DND-41 (cell line): Measurements from ENCODE around the gene STT3A.

Experiments used
- ATAC-seq: fragments of 200-7000 bp; cut with Tn5 transposase; 3 replicates; pipeline ENCODE4 v1.9.1; 2021; ENCODE audit warnings: low read depth; ENCODE audit not compliant: insufficient read depth
- DNase-seq: peaks from one replicate; pipeline ENCODE4 v3.0.0-alpha.2; 2020
- H2AFZ ChIP-seq: 2 replicates; pipeline ENCODE4 v1.6.0; 2012; ENCODE audit warnings: low read depth, low read length
- H3K27ac ChIP-seq: 2 replicates; pipeline ENCODE4 v1.5.1; 2012; ENCODE audit warnings: low read length, inconsistent platforms
- H3K27me3 ChIP-seq: fragments of 200-600 bp; sonication (generic); 2 replicates; pipeline ENCODE4 v1.6.0; 2012; ENCODE audit warnings: low read length, mild to moderate bottlenecking, inconsistent platforms; ENCODE audit not compliant: insufficient read depth, poor library complexity
- H3K36me3 ChIP-seq: 2 replicates; pipeline ENCODE4 v1.5.1; 2012; ENCODE audit warnings: low read length, inconsistent platforms; ENCODE audit not compliant: insufficient read depth
- H3K4me1 ChIP-seq: 2 replicates; pipeline ENCODE4 v1.5.1; 2012; ENCODE audit warnings: mild to moderate bottlenecking, low read length; ENCODE audit not compliant: insufficient read depth
- H3K4me2 ChIP-seq: 2 replicates; pipeline ENCODE4 v1.6.0; 2012; ENCODE audit warnings: mild to moderate bottlenecking, moderate library complexity, low read length, inconsistent platforms; ENCODE audit not compliant: insufficient read depth
- H3K4me3 ChIP-seq, 2 experiments: fragments of 200-600 bp in 1 of 2; shearing (Covaris generic) in 1 of 2; 2 replicates each; pipeline ENCODE4 v1.5.1; 2012 to 2016; ENCODE audit warnings: inconsistent platforms in 2 of 2, low read length in 2 of 2, mild to moderate bottlenecking in 2 of 2, low read depth in 1 of 2, moderate library complexity in 1 of 2
- H3K79me2 ChIP-seq: 2 replicates; pipeline ENCODE4 v1.6.0; 2012; ENCODE audit warnings: low read length, inconsistent platforms; ENCODE audit not compliant: insufficient read depth
- H3K9ac ChIP-seq: 2 replicates; pipeline ENCODE4 v1.6.0; 2012; ENCODE audit warnings: low read depth, mild to moderate bottlenecking, inconsistent platforms, low read length, moderate library complexity
- H3K9me3 ChIP-seq: 2 replicates; pipeline ENCODE4 v1.5.1; 2012; ENCODE audit warnings: low read length, moderate library complexity, mild to moderate bottlenecking, inconsistent platforms; ENCODE audit not compliant: insufficient read depth, severe bottlenecking
- H4K20me1 ChIP-seq: 2 replicates; pipeline ENCODE4 v1.6.0; 2012; ENCODE audit warnings: low read length; ENCODE audit not compliant: insufficient read depth
- EZH2 ChIP-seq: IDR thresholded peaks from 3 replicates; pipeline ENCODE4 v1.6.1; 2012; ENCODE audit warnings: borderline replicate concordance, low read depth, mild to moderate bottlenecking, moderate library complexity, low read length, inconsistent platforms; ENCODE audit not compliant: severe bottlenecking
- TF ChIP-seq, protein P1 (sequence below): IDR thresholded peaks from 2 replicates; pipeline ENCODE4 v1.5.1; 2012; ENCODE audit warnings: borderline replicate concordance, low read length, moderate library complexity, mild to moderate bottlenecking; ENCODE audit not compliant: poor library complexity, severe bottlenecking; ENCODE audit errors: extremely low read depth

The STT3A gene

DNA sequence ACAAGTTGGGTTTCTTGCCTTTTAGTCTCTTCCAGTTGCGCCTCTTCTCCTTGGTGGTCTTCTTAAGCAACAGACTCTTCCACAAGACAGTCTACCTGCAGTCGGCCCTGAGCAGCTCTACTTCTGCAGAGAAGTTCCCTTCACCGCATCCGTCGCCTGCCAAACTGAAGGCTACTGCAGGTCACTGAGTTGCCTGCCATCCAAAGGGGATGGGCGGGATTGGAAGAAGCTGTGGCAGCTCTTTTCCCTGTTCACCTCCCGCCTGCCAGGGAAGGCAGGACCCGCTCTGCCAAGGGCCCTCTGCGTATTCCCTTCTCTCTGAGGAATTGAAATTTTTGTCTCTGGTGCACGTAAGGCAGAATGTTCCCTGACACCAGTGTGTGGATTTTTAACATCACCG, 9.2 kb upstream of the STT3A start:
- ATAC-seq = no peak
- H3K36me3 ChIP-seq = peaks cover 55% of the 10 kb centered on the region

DNA sequence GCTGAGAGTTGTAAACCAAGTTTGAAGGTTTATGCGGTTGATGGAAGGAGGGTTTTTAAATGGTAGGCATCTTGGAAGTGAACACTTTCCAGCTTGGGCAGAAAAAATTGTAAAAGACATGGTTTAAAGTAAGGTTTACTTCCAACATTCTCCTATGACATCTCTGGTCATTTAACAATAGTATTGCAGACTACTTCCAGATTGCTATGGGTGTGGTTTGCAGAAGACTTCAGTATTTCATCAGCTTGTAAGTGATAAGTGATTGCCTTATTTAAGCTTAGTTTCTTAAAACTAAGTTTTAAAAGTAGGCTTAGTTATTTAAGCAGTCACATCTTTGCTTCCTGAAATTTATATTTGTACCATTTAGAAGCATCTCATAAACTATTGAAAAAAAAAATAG, 7.2 kb upstream of the STT3A start:
- Histone ChIP-seq H3K4me1 (no peaks in the 10 kb centered on the region), H3K79me2 (no peaks in the 10 kb centered on the region), H3K9me3 (no peaks in the 10 kb centered on the region), H2AFZ (no peak overlapping the region), H3K36me3 (peaks cover 37% of the 10 kb centered on the region), H3K27me3 (no peaks in the 10 kb centered on the region), H3K27ac (no peak overlapping the region), H3K4me2 (no peak overlapping the region), H3K9ac (no peak overlapping the region), H4K20me1 (no peaks in the 10 kb centered on the region; the same call in 1 of the 2 replicates), H3K4me3 (no peak overlapping the region)
- TF ChIP-seq, protein P1, sequence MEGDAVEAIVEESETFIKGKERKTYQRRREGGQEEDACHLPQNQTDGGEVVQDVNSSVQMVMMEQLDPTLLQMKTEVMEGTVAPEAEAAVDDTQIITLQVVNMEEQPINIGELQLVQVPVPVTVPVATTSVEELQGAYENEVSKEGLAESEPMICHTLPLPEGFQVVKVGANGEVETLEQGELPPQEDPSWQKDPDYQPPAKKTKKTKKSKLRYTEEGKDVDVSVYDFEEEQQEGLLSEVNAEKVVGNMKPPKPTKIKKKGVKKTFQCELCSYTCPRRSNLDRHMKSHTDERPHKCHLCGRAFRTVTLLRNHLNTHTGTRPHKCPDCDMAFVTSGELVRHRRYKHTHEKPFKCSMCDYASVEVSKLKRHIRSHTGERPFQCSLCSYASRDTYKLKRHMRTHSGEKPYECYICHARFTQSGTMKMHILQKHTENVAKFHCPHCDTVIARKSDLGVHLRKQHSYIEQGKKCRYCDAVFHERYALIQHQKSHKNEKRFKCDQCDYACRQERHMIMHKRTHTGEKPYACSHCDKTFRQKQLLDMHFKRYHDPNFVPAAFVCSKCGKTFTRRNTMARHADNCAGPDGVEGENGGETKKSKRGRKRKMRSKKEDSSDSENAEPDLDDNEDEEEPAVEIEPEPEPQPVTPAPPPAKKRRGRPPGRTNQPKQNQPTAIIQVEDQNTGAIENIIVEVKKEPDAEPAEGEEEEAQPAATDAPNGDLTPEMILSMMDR = no peak
- no peak for DNase-seq
- no peak for ATAC-seq

More for the DNA sequence above, 9.2 kb upstream of the STT3A start:
- no peak overlapping the region for H3K27ac ChIP-seq
- H3K4me3 ChIP-seq = no peak overlapping the region
- no peak overlapping the region for H3K9ac ChIP-seq
- TF ChIP-seq, protein P1 = no peak
- no peak for TF ChIP-seq EZH2
- H3K4me2 ChIP-seq = no peak overlapping the region
- DNase-seq = no peak
- H3K4me1 ChIP-seq = no peaks in the 10 kb centered on the region
- no peaks in the 10 kb centered on the region; the same call in 1 of the 2 replicates for H4K20me1 ChIP-seq
- no peaks in the 10 kb centered on the region for H3K27me3 ChIP-seq
- H3K9me3 ChIP-seq = no peaks in the 10 kb centered on the region
- H2AFZ ChIP-seq = no peak overlapping the region
- H3K79me2 ChIP-seq = no peaks in the 10 kb centered on the region

DNA sequence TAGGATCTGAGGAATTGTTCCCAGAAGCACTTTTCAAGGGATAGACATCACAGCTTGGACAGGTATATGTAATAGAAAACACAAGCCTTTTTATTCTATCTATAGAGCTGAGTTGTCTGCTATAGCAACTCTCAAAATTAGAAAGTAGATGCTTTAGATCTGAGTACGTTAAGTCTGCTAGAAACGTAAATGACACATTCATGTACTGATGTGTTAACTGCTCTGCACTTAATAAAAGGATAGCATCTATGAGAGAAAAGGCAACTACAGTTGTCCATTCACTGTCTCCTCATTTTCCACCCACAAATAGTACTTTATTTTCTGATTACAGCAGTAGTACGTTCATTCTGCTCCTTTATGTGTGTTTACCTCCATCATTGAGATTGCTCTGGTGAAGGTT, 6.0 kb upstream of the STT3A start:
- no peaks in the 10 kb centered on the region for H3K9me3 ChIP-seq
- no peaks in the 10 kb centered on the region for H3K27me3 ChIP-seq
- peaks cover 4% of the 10 kb centered on the region for H3K79me2 ChIP-seq
- H3K27ac ChIP-seq = no peak overlapping the region
- H3K4me3 ChIP-seq = no peak overlapping the region
- H3K4me1 ChIP-seq = peaks cover 7% of the 10 kb centered on the region
- H2AFZ ChIP-seq = no peak overlapping the region
- no peak overlapping the region for H3K4me2 ChIP-seq
- no peaks in the 10 kb centered on the region; the same call in 1 of the 2 replicates for H4K20me1 ChIP-seq
- TF ChIP-seq, protein P1 = no peak
- no peak overlapping the region for H3K9ac ChIP-seq
- peaks cover 28% of the 10 kb centered on the region for H3K36me3 ChIP-seq
- DNase-seq = no peak
- ATAC-seq = no peak

DNA sequence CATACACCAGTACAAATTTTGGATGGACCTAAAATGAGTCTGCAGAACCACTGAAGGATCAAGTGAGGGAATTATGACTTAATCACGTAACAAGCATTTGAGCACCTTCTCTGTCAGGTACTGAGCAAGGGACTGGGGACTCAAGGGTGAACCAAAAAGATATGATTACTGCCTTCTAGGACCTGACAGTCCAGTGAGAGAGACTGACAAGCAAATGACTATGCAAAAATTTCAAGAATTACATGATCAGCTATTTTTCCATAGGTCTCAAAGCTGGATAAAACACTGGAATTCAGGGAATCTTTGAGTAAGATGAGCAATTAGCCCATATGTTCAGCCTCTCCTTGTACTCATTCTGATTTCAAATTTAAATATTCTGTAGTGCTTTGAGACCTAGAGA, 5.2 kb upstream of the STT3A start:
- Histone ChIP-seq H3K27me3 (no peaks in the 10 kb centered on the region), H3K9me3 (no peaks in the 10 kb centered on the region), H3K27ac (no peak overlapping the region), H4K20me1 (no peaks in the 10 kb centered on the region; the same call in 1 of the 2 replicates), H2AFZ (no peak overlapping the region), H3K4me1 (peaks cover 7% of the 10 kb centered on the region), H3K9ac (no peak overlapping the region), H3K4me2 (no peak overlapping the region), H3K36me3 (peaks cover 20% of the 10 kb centered on the region), H3K79me2 (peaks cover 10% of the 10 kb centered on the region), H3K4me3 (no peak overlapping the region)
- TF ChIP-seq EZH2 = no peak
- TF ChIP-seq, protein P1 = no peak
- DNase-seq (no peak), ATAC-seq (no peak)
